CD4-positive, alpha-beta T cell treated with Interleukin-6 for 4 hours (primary cell): ENCODE data around the gene FAM120AOS.
A peak's percentile ranks its signal among the peaks of the same experiment; 100 is the strongest.

Experiments used
- DNase-seq: peaks from one replicate; pipeline ENCODE4 v3.0.0-alpha.2; 2020; ENCODE audit warnings: mixed read lengths

FAM120AOS gene

GRCh38 chr9:93453047-93453914 lies at the start of gene FAM120AOS:
Gene FAM120AOS (minus strand): TSS chr9:93453581. CDS start chr9:93452709, 872 bp downstream.
- peak; percentile 83 for DNase-seq

- peak; percentile 19 for DNase-seq
Observed at GRCh38 chr9:93501406-93501805, 48.0 kb upstream of the FAM120AOS start.

GRCh38 chr9:93500571-93501298 lies 47.4 kb upstream of the FAM120AOS start:
- DNase-seq, result no peak

- DNase-seq, result no peak
Observed at GRCh38 chr9:93496285-93496684, 42.9 kb upstream of the FAM120AOS start.

- DNase-seq, result no peak
Observed at GRCh38 chr9:93493949-93494348, 40.6 kb upstream of the FAM120AOS start.

GRCh38 chr9:93492327-93492726 lies 38.9 kb upstream of the FAM120AOS start:
- DNase-seq, result no peak

GRCh38 chr9:93491593-93492232 lies 38.3 kb upstream of the FAM120AOS start:
- DNase-seq, result no peak

- DNase-seq, result no peak
Observed at GRCh38 chr9:93488244-93488643, 34.9 kb upstream of the FAM120AOS start.

GRCh38 chr9:93486268-93486667 lies 32.9 kb upstream of the FAM120AOS start:
- DNase-seq, result no peak

- no peak for DNase-seq
Observed at GRCh38 chr9:93483497-93483896, 30.1 kb upstream of the FAM120AOS start.

GRCh38 chr9:93480728-93481324 lies 27.4 kb upstream of the FAM120AOS start:
- DNase-seq, result no peak

GRCh38 chr9:93480262-93480661 lies 26.9 kb upstream of the FAM120AOS start:
- DNase-seq, result no peak

GRCh38 chr9:93479726-93480125 lies 26.3 kb upstream of the FAM120AOS start:
- no peak for DNase-seq

- no peak for DNase-seq
Observed at GRCh38 chr9:93477397-93477796, 24.0 kb upstream of the FAM120AOS start.

- no peak for DNase-seq
Observed at GRCh38 chr9:93476924-93477323, 23.5 kb upstream of the FAM120AOS start.

- DNase-seq, result no peak
Observed at GRCh38 chr9:93475856-93476255, 22.5 kb upstream of the FAM120AOS start.

- no peak for DNase-seq
Observed at GRCh38 chr9:93475108-93475507, 21.7 kb upstream of the FAM120AOS start.

- DNase-seq, result no peak
Observed at GRCh38 chr9:93473411-93473810, 20.0 kb upstream of the FAM120AOS start.

- DNase-seq, result no peak
Observed at GRCh38 chr9:93471124-93471523, 17.7 kb upstream of the FAM120AOS start.

- no peak for DNase-seq
Observed at GRCh38 chr9:93470391-93470790, 17.0 kb upstream of the FAM120AOS start.

GRCh38 chr9:93468763-93469456 lies 15.5 kb upstream of the FAM120AOS start:
- no peak for DNase-seq

GRCh38 chr9:93467462-93467861 lies 14.1 kb upstream of the FAM120AOS start:
- DNase-seq, result no peak

- no peak for DNase-seq
Observed at GRCh38 chr9:93467062-93467416, 13.7 kb upstream of the FAM120AOS start.
